Measurements from ENCODE around the gene OXSM. TPM values are rescaled to one million over a fixed set of nuclear protein-coding genes. Genes with fewer than 3 reads are reported as not detected.

Gene OXSM
- polyA plus RNA-seq, 2 donors: 10.8 to 13.9 TPM

DNA sequence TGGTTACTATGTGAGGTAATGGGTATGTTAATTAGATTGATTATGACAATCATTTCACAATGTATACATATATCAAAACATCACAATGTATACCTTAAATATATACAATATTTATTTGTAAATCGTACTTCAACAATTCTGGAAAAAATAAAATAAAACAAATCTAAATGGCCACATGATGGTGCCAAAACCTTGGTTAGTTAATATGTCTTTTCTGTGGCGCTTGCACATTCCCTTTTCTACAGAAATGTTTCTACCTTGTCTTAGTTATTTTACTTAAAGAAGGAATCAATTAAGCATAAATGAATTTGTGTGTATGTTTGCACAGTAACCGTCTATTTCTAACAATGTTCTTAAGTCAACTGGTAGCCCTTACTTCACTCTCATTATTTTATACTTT lies 53.4 kb downstream of the OXSM start:
- Histone ChIP-seq H3K4me3 (ENCODE audit: low read depth in 1 of 2, low read length in 2 of 2) (no peak overlapping the region), H3K27ac (ENCODE audit: low read depth in 2 of 2, low read length in 1 of 2) (no peak overlapping the region), H3K27me3 (ENCODE audit: control insufficient read depth in 1 of 2, insufficient read depth in 2 of 2, low read length in 2 of 2) (no peaks in the 10 kb centered on the region), H3K36me3 (ENCODE audit: control insufficient read depth in 2 of 2, insufficient read depth in 2 of 2, low read length in 1 of 2) (no peaks in the 10 kb centered on the region), H3K4me1 (ENCODE audit: control insufficient read depth in 2 of 2, insufficient read depth in 2 of 2, low read length in 1 of 2) (no peaks in the 10 kb centered on the region), H3K9me3 (ENCODE audit: control insufficient read depth in 2 of 2, insufficient read depth in 1 of 2, low read depth in 1 of 2, low read length in 1 of 2) (no peaks in the 10 kb centered on the region)
- WGBS, 2 donors: 25 to 36% methylated on average over 3 of the region's 3 CpGs

Other genes with a start within 250 kb of the OXSM start
- 10 to 100 TPM; 28.5 to 47.1 TPM for gene TOP2B, start 125.2 kb upstream of the OXSM start, polyA plus RNA-seq
- gene NGLY1, start 6.6 kb upstream of the OXSM start, polyA plus RNA-seq: 10 to 100 TPM; 12.5 to 17.6 TPM